Chondrocyte (in vitro differentiated cells): Measurements from ENCODE around the gene KLHL6. TPM values are rescaled to one million over a fixed set of nuclear protein-coding genes. Genes with fewer than 3 reads are reported as not detected.

Experiments used
- DNase-seq: peaks from one replicate; pipeline ENCODE4 v3.0.0; 2021; ENCODE audit warnings: mixed read lengths, low spot score
- H3K27ac Mint-ChIP-seq: one replicate; pipeline ENCODE4 v1.8.0; 2021; ENCODE audit warnings: mild to moderate bottlenecking, moderate library complexity, mixed read lengths; ENCODE audit not compliant: unreplicated experiment
- H3K27me3 Mint-ChIP-seq: 2 replicates; pipeline ENCODE4 v1.8.0; 2021; ENCODE audit warnings: low read depth, mixed read lengths
- H3K36me3 Mint-ChIP-seq: 2 replicates; pipeline ENCODE4 v1.8.0; 2021; ENCODE audit warnings: low read depth, mixed read lengths
- H3K4me1 Mint-ChIP-seq: 2 replicates; pipeline ENCODE4 v1.8.0; 2021; ENCODE audit warnings: low read depth, mild to moderate bottlenecking, mixed read lengths
- H3K4me3 Mint-ChIP-seq: one replicate; pipeline ENCODE4 v1.8.0; 2021; ENCODE audit warnings: mild to moderate bottlenecking, moderate library complexity, mixed read lengths; ENCODE audit not compliant: unreplicated experiment
- H3K9me3 Mint-ChIP-seq: 2 replicates; pipeline ENCODE4 v1.8.0; 2021; ENCODE audit warnings: low read depth, mixed read lengths
- CTCF ChIP-seq: fragments of 200-600 bp; sonication (generic); IDR thresholded peaks from 2 replicates; pipeline ENCODE4 v1.5.0; 2021; ENCODE audit warnings: antibody characterized with exemption, mild to moderate bottlenecking, moderate library complexity
- total RNA-seq: library from RNA; stranded (reverse); gene quantifications from 3 replicates; pipeline ENCODE4 v1.2.1, GENCODE V29; 2021

The KLHL6 gene
- total RNA-seq, 1 donor from 2014 or later, result not detected

- H3K4me3 Mint-ChIP-seq, result no peak overlapping the region
- H3K4me1 Mint-ChIP-seq, result peaks cover 49% of the 10 kb centered on the region
- no peak overlapping the region for H3K27ac Mint-ChIP-seq
- no peak for DNase-seq
- H3K27me3 Mint-ChIP-seq, result peaks cover 2% of the 10 kb centered on the region
- no peaks in the 10 kb centered on the region for H3K9me3 Mint-ChIP-seq
- TF ChIP-seq CTCF, result no peak
- no peaks in the 10 kb centered on the region for H3K36me3 Mint-ChIP-seq
Observed at GRCh38 chr3:183487896-183488295, 67.6 kb downstream of the KLHL6 start.

DNA sequence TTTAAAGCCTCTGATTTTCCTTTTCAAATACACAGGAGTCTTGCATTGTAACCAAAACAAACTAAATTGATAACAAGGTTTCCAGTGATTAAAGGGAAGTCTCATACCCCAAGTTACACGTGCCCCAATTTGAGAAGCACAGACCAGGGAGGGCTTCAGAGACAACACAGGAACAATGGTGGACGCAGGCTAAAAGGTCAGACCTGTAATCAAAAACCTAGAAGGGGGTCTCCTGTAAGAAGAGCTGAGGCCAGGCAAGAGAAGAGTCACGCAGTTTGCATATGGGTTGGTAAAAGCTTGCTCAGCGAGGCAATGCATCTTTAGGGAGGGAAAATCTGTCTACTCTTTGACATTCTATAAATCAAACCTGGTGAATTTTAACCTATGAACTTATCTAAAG lies 68.5 kb downstream of the KLHL6 start:
- Mint-ChIP-seq H3K27me3 (peaks cover 2% of the 10 kb centered on the region), H3K36me3 (no peaks in the 10 kb centered on the region), H3K4me3 (no peak overlapping the region), H3K4me1 (peaks cover 41% of the 10 kb centered on the region), H3K9me3 (no peaks in the 10 kb centered on the region), H3K27ac (no peak overlapping the region)
- DNase-seq, result no peak
- TF ChIP-seq CTCF, result no peak

- no peak overlapping the region for H3K4me3 Mint-ChIP-seq
- peaks cover 2% of the 10 kb centered on the region for H3K27me3 Mint-ChIP-seq
- no peak for DNase-seq
- no peak for TF ChIP-seq CTCF
- H3K4me1 Mint-ChIP-seq, result peaks cover 41% of the 10 kb centered on the region
- no peaks in the 10 kb centered on the region for H3K36me3 Mint-ChIP-seq
- H3K9me3 Mint-ChIP-seq, result no peaks in the 10 kb centered on the region
- no peak overlapping the region for H3K27ac Mint-ChIP-seq
Observed at GRCh38 chr3:183486472-183486871, 69.0 kb downstream of the KLHL6 start.

GRCh38 chr3:183485585-183485984 lies 69.9 kb downstream of the KLHL6 start:
- Mint-ChIP-seq H3K27ac (no peak overlapping the region), H3K36me3 (no peaks in the 10 kb centered on the region), H3K4me1 (peaks cover 37% of the 10 kb centered on the region), H3K4me3 (no peak overlapping the region), H3K27me3 (peaks cover 2% of the 10 kb centered on the region), H3K9me3 (no peaks in the 10 kb centered on the region)
- no peak for DNase-seq
- no peak for TF ChIP-seq CTCF

GRCh38 chr3:183485093-183485492 lies 70.4 kb downstream of the KLHL6 start:
- no peak overlapping the region for H3K4me3 Mint-ChIP-seq
- H3K4me1 Mint-ChIP-seq, result peaks cover 33% of the 10 kb centered on the region
- H3K9me3 Mint-ChIP-seq, result no peaks in the 10 kb centered on the region
- H3K36me3 Mint-ChIP-seq, result no peaks in the 10 kb centered on the region
- no peak for DNase-seq
- H3K27me3 Mint-ChIP-seq, result peaks cover 2% of the 10 kb centered on the region
- no peak for TF ChIP-seq CTCF
- H3K27ac Mint-ChIP-seq, result no peak overlapping the region
